WI38 (cell line): Measurements from ENCODE around the gene YES1.
A peak's percentile ranks its signal among the peaks of the same experiment; 100 is the strongest.

ENCODE experiments used
- H3K4me3 ChIP-seq: 2 replicates; pipeline ENCODE4 v1.5.1; 2011; ENCODE audit warnings: low read depth, mild to moderate bottlenecking, control low read depth, low read length
- TF ChIP-seq, protein P1 (sequence below): IDR thresholded peaks from 2 replicates; pipeline ENCODE4 v1.5.1; 2012; ENCODE audit warnings: low read depth, mild to moderate bottlenecking, control low read depth, low read length

YES1 gene

DNA sequence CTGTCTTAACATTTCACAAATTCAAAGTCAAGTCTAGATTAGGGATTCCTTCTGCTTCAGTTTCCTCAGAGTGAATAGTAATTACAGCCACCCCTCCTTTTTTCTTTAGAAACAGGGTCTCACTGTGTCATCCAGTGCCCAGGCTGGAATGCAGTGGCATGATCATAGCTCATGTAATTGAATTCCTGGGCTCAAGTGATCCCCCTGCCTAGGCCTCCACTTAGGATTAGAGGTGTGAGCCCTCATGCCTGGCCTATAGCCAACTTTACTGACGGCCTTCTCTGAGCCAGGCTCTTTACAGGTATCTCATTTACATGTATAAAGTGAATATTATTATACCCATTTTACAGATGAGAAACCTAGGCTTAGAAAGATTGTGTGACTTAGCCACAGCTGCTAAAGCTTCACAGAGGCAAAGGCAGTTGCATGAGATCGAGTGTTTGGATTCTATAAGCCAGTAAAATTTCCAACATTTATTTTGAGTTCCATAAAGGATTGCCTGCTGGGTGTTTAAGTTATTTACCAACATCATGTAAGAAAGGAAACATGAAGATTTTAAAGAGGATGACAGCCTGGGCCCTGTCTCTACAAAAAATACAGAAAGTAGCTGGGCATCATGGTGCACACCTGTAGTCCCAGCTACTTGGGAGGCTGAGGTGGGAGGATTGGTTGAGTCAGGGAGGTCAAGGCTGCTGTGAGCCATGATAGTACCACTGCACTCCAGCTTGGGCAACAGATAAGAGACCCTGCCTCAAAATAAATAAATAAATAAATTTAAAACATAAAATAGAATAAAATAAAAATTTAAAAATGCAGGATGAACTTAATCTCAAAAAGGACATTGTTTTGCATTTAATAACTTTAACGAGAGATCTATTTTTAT is 101.4 kb downstream of the YES1 start:
- peak overlapping the region; percentile 76 for H3K4me3 ChIP-seq

DNA sequence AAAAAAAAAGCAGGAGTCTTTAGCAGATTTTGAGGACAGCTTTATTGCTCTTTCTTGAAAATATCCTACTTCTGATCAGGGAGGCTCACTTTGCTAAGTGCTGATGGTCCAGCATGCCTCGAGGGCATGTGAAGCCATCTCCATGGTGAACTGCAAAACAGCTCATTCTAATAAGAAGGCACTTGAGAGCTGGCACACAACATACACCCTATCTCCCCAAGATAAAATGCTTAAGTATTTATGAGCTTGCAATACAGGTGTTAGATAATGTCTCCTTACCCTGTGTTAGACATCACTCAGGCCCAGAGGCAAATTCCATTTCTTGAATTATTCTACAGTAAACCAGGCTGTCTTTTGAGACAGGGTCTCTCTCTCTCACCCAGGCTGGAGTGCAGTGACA is 102.3 kb downstream of the YES1 start:
- TF ChIP-seq, protein P1, sequence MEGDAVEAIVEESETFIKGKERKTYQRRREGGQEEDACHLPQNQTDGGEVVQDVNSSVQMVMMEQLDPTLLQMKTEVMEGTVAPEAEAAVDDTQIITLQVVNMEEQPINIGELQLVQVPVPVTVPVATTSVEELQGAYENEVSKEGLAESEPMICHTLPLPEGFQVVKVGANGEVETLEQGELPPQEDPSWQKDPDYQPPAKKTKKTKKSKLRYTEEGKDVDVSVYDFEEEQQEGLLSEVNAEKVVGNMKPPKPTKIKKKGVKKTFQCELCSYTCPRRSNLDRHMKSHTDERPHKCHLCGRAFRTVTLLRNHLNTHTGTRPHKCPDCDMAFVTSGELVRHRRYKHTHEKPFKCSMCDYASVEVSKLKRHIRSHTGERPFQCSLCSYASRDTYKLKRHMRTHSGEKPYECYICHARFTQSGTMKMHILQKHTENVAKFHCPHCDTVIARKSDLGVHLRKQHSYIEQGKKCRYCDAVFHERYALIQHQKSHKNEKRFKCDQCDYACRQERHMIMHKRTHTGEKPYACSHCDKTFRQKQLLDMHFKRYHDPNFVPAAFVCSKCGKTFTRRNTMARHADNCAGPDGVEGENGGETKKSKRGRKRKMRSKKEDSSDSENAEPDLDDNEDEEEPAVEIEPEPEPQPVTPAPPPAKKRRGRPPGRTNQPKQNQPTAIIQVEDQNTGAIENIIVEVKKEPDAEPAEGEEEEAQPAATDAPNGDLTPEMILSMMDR: no peak
- no peak overlapping the region for H3K4me3 ChIP-seq

More for the DNA sequence above, 101.4 kb downstream of the YES1 start:
- TF ChIP-seq, protein P1: no peak

DNA sequence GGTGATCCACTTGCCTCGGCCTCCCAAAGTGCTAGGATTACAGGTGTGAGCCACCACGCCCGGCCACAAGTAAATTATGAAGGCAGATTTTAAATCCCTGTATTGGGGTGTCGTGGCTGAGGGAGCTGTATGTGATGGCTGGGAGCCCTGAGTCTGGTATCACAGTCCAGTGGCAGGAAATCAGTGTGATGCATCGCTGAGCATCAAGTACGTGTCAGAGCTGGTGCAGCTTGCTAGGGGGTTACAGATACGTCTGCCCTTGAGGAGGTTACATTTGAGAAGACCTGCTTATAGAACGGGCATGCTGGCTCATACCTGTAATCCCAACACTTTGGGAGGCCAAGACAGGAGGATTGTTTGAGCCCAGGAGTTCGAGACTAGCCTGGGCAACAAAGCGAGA is 103.9 kb downstream of the YES1 start:
- no peak overlapping the region for H3K4me3 ChIP-seq
- TF ChIP-seq, protein P1: no peak

DNA sequence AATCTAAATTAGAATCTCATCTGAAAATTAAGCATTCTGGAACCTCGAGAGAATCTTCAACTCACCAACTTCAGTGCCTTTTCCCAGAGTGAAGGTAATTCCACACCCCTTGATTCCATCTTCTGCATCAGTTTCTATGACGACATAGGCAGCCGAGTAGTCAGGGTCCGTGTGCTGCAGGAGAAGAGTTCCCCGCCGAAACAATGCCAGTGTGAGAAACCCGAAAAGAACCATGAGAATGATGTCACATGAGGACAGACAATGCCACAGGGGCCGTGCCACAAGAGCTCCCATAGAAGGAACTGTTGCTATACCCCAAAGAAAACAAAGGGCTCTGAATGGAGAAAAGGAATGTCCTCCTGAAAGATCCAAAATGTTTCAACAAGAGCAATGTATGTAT is 105.6 kb downstream of the YES1 start:
- TF ChIP-seq, protein P1: no peak
- no peak overlapping the region for H3K4me3 ChIP-seq

DNA sequence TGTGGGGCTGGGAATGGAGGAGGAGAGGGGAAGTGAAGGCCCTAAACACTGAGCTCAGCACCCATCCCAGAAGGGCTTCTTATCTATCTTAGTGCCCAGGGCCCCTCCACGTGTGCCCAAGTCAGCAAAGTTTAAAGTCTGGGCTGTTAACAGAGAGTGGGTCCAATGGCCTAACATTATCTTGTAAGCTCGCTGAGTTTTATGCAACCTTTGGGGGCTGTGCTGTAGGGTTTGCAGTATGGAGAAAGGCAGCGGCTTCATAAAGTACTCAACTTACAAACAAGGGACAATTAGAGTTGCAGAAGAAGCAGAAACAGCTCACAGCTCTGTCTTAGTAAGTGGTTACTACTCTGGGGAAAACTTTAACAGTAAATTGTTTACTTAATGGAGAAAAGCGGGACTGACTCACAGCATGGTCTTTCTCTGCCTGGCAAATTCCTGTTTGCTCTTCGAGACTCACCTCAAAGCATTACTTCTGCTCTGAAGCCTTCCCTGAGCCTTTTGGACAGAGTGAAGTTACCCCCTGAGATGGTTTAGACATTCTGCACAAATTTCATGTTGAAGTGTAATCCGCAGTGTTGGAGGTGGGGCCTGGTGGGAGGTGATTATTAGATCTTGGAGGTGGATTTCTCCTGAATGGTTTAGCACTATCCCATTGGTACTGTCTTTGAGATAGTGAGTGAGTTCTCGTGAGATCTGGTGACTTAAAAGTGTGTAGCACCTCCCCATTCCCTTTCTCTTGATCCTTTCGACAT is 108.7 kb downstream of the YES1 start:
- TF ChIP-seq, protein P1: no peak
- H3K4me3 ChIP-seq: peak overlapping the region; percentile 8; the same call in 1 of the 2 replicates

DNA sequence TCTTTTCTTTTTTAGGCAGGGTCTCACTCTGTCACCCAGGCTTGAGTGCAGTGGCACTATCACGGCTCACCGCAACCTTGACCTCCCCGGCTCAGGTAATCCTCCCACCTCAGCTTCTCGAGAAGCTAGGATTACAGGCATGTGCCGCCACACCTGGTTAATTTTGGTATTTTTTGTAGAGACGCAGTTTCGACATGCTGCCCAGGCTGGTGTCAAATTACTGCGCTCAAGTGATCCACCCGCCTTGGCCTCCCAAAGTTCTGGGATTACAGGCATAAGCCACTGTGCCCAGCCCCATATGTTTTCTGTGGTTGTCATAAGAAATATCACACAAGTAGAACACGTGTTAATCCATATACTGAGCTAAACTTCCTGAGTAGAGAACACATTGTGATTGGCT is 114.2 kb downstream of the YES1 start:
- TF ChIP-seq, protein P1: no peak
- no peak overlapping the region for H3K4me3 ChIP-seq

DNA sequence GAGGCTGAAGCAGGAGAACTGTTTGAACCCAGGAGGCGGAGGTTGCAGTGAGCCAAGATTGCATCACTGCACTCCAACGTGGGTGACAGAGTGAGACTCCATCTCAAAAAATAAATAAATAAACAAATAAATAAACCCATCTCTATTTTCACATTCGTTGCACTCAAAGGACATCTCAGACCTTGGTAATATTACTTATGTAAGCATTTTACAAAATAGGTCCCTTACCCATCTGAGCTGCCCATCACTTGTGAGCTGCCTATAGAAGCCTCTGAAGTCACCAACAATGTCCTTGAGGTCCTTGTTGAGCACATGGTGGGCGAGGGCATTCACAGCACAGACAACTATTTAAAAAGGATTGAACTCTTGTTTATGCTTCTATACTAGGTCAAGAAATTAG is 115.0 kb downstream of the YES1 start:
- TF ChIP-seq, protein P1: no peak
- H3K4me3 ChIP-seq: no peak overlapping the region
